ENCODE measurements around the gene CAPN14. TPM values are rescaled to one million over a fixed set of nuclear protein-coding genes. Genes with fewer than 3 reads are reported as not detected.

CAPN14 gene
- total RNA-seq, 1 experiment from 2014 or later: not detected

- no peaks in the 10 kb centered on the region for H4K20me1 ChIP-seq (ENCODE audit: low read length)
- H3K4me2 ChIP-seq (ENCODE audit: low read length): no peak overlapping the region
- no peaks in the 10 kb centered on the region for H3K4me1 ChIP-seq (ENCODE audit: insufficient read depth, low read length)
- no peaks in the 10 kb centered on the region for H3K79me2 ChIP-seq (ENCODE audit: low read length)
- ChIA-PET POLR2A (ENCODE audit: unreplicated experiment) (no interaction called here), CTCF (no interaction called here)
- H3K9me2 ChIP-seq (replicated peaks; ENCODE audit: low read length): no peaks in the 10 kb centered on the region
- no peak overlapping the region for H3K4me3 ChIP-seq (ENCODE audit: low read length)
- no peaks in the 10 kb centered on the region for H3F3A ChIP-seq (ENCODE audit: low read length, unreplicated experiment)
- no TSS peak for BruUV-seq (replicated peaks)
- TF ChIP-seq EZH2phosphoT487 (IDR thresholded peaks at IDR 0.05; ENCODE audit: borderline replicate concordance, low read length) (no peak), EZH2 (IDR thresholded peaks at IDR 0.05; ENCODE audit: low read length, unreplicated experiment) (no peak), CTCF (conservative IDR thresholded peaks at IDR 0.05; ENCODE audit: low read depth, low read length) (no peak)
- no peak overlapping the region for H2AFZ ChIP-seq (ENCODE audit: low read length)
- ATAC-seq: no peak
- H3K27me3 ChIP-seq (ENCODE audit: low read length): peaks cover 40% of the 10 kb centered on the region; the same call in 1 of the 2 replicates
- no peak overlapping the region for H3K9ac ChIP-seq (ENCODE audit: low read length)
- no peaks in the 10 kb centered on the region for H3K9me3 ChIP-seq (ENCODE audit: low read length)
- intact Hi-C loops (cut with micrococcal nuclease): no loop called here
- no peak overlapping the region for H3K27ac ChIP-seq (ENCODE audit: low read length)
- DNase-seq: no peak
- H3K36me3 ChIP-seq (ENCODE audit: low read depth, low read length): no peaks in the 10 kb centered on the region
Measured at GRCh38 chr2:31147645-31148044, 69.7 kb downstream of the CAPN14 start.

GRCh38 chr2:31142110-31142509, 75.2 kb downstream of the CAPN14 start:
- POLR2A ChIA-PET (ENCODE audit: unreplicated experiment): no interaction called here
- Histone ChIP-seq H3K27ac (ENCODE audit: low read length) (no peak overlapping the region), H4K20me1 (ENCODE audit: low read length) (no peaks in the 10 kb centered on the region), H3K9ac (ENCODE audit: low read length) (no peak overlapping the region), H3K4me1 (ENCODE audit: insufficient read depth, low read length) (peaks cover 3% of the 10 kb centered on the region; the same call in 1 of the 2 replicates), H3F3A (ENCODE audit: low read length, unreplicated experiment) (no peaks in the 10 kb centered on the region), H3K9me2 (replicated peaks; ENCODE audit: low read length) (no peaks in the 10 kb centered on the region), H3K36me3 (ENCODE audit: low read depth, low read length) (no peaks in the 10 kb centered on the region), H2AFZ (ENCODE audit: low read length) (no peak overlapping the region), H3K4me3 (ENCODE audit: low read length) (no peak overlapping the region), H3K79me2 (ENCODE audit: low read length) (no peaks in the 10 kb centered on the region), H3K9me3 (ENCODE audit: low read length) (no peaks in the 10 kb centered on the region), H3K27me3 (ENCODE audit: low read length) (peaks cover 49% of the 10 kb centered on the region), H3K4me2 (ENCODE audit: low read length) (no peak overlapping the region)
- CTCF ChIA-PET: no interaction called here
- intact Hi-C loops (cut with micrococcal nuclease): no loop called here
- no peak for ATAC-seq
- no peak for DNase-seq
- BruUV-seq (replicated peaks): no TSS peak
- TF ChIP-seq EZH2phosphoT487 (IDR thresholded peaks at IDR 0.05; ENCODE audit: borderline replicate concordance, low read length): no peak
- no peak for TF ChIP-seq CTCF (conservative IDR thresholded peaks at IDR 0.05; ENCODE audit: low read depth, low read length)
- TF ChIP-seq EZH2 (IDR thresholded peaks at IDR 0.05; ENCODE audit: low read length, unreplicated experiment): no peak

- ChIA-PET CTCF (no interaction called here), POLR2A (ENCODE audit: unreplicated experiment) (no interaction called here)
- no peak overlapping the region for H2AFZ ChIP-seq (ENCODE audit: low read length)
- TF ChIP-seq EZH2phosphoT487 (IDR thresholded peaks at IDR 0.05; ENCODE audit: borderline replicate concordance, low read length) (no peak), CTCF (conservative IDR thresholded peaks at IDR 0.05; ENCODE audit: low read depth, low read length) (no peak), EZH2 (IDR thresholded peaks at IDR 0.05; ENCODE audit: low read length, unreplicated experiment) (no peak)
- no peaks in the 10 kb centered on the region for H3K36me3 ChIP-seq (ENCODE audit: low read depth, low read length)
- peaks cover 51% of the 10 kb centered on the region for H3K27me3 ChIP-seq (ENCODE audit: low read length)
- intact Hi-C loops (cut with micrococcal nuclease): no loop called here
- H4K20me1 ChIP-seq (ENCODE audit: low read length): no peaks in the 10 kb centered on the region
- BruUV-seq (replicated peaks): no TSS peak
- H3K9me2 ChIP-seq (replicated peaks; ENCODE audit: low read length): no peaks in the 10 kb centered on the region
- no peaks in the 10 kb centered on the region for H3K9me3 ChIP-seq (ENCODE audit: low read length)
- peaks cover 3% of the 10 kb centered on the region; the same call in 1 of the 2 replicates for H3K4me1 ChIP-seq (ENCODE audit: insufficient read depth, low read length)
- no peak overlapping the region for H3K27ac ChIP-seq (ENCODE audit: low read length)
- no peaks in the 10 kb centered on the region for H3F3A ChIP-seq (ENCODE audit: low read length, unreplicated experiment)
- no peak overlapping the region for H3K4me2 ChIP-seq (ENCODE audit: low read length)
- ATAC-seq (no peak), DNase-seq (no peak)
- peaks cover 4% of the 10 kb centered on the region; the same call in 1 of the 2 replicates for H3K79me2 ChIP-seq (ENCODE audit: low read length)
- no peak overlapping the region for H3K4me3 ChIP-seq (ENCODE audit: low read length)
- no peak overlapping the region for H3K9ac ChIP-seq (ENCODE audit: low read length)
Measured at GRCh38 chr2:31141443-31142085, 75.8 kb downstream of the CAPN14 start.

Measured in PC-3 (cell line).